H9 (cell line): ENCODE data around the gene ATP2A1. TPM values are rescaled to one million over a fixed set of nuclear protein-coding genes. Genes with fewer than 3 reads are reported as not detected.

Experiments used
- DNase-seq: peaks from one replicate; pipeline ENCODE4 v3.0.0-alpha.2; 2017
- H2AFZ ChIP-seq: one replicate; pipeline ENCODE4 v1.6.1; 2013; ENCODE audit warnings: mild to moderate bottlenecking, low read length, control low read depth, moderate library complexity
- H2AK5ac ChIP-seq: 2 replicates; pipeline ENCODE4 v1.6.1; 2013; ENCODE audit warnings: low read length, control low read depth, mixed read lengths; ENCODE audit not compliant: insufficient read length
- H2BK120ac ChIP-seq: one replicate; pipeline ENCODE4 v1.6.1; 2013; ENCODE audit warnings: low read depth, mild to moderate bottlenecking, low read length, control low read depth, inconsistent platforms; ENCODE audit not compliant: poor library complexity, severe bottlenecking
- H2BK12ac ChIP-seq: 2 replicates; pipeline ENCODE4 v1.6.1; 2013; ENCODE audit warnings: low read length, control low read depth, mixed read lengths, low read depth; ENCODE audit not compliant: insufficient read length
- H2BK15ac ChIP-seq: 2 replicates; pipeline ENCODE4 v1.6.1; 2013; ENCODE audit warnings: low read depth, low read length, control low read depth
- H2BK20ac ChIP-seq: one replicate; pipeline ENCODE4 v1.6.1; 2013; ENCODE audit warnings: low read depth, mild to moderate bottlenecking, low read length, control low read depth, inconsistent platforms; ENCODE audit not compliant: poor library complexity, severe bottlenecking
- H2BK5ac ChIP-seq: 2 replicates; pipeline ENCODE4 v1.6.1; 2013; ENCODE audit warnings: low read length, control low read depth, mixed read lengths; ENCODE audit not compliant: insufficient read length
- H3K14ac ChIP-seq: 2 replicates; pipeline ENCODE4 v1.6.1; 2013; ENCODE audit warnings: low read length, control low read depth; ENCODE audit not compliant: insufficient read depth
- H3K18ac ChIP-seq: 2 replicates; pipeline ENCODE4 v1.6.1; 2013; ENCODE audit warnings: low read depth, mild to moderate bottlenecking, mixed read lengths, low read length, control low read depth; ENCODE audit not compliant: insufficient read length
- H3K23ac ChIP-seq: 2 replicates; pipeline ENCODE4 v1.6.1; 2013; ENCODE audit warnings: low read length, control low read depth, mixed read lengths, low read depth; ENCODE audit not compliant: insufficient read length
- H3K23me2 ChIP-seq: 2 replicates; pipeline ENCODE4 v1.6.1; 2013; ENCODE audit warnings: low read depth, mild to moderate bottlenecking, mixed read lengths, low read length, control low read depth; ENCODE audit not compliant: insufficient read length, poor library complexity, severe bottlenecking
- H3K27ac ChIP-seq: 2 replicates; pipeline ENCODE4 v1.5.1; 2013; ENCODE audit warnings: low read length, control low read depth, mixed read lengths, low read depth; ENCODE audit not compliant: insufficient read length
- H3K27me3 ChIP-seq: 2 replicates; pipeline ENCODE4 v1.6.1; 2013; ENCODE audit warnings: low read length, control low read depth, inconsistent platforms; ENCODE audit not compliant: insufficient read depth
- H3K4ac ChIP-seq: 2 replicates; pipeline ENCODE4 v1.6.1; 2013; ENCODE audit warnings: low read depth, mild to moderate bottlenecking, control low read depth, inconsistent platforms, low read length, moderate library complexity
- H3K4me1 ChIP-seq: 2 replicates; pipeline ENCODE4 v1.6.1; 2013; ENCODE audit warnings: low read length, control low read depth, inconsistent platforms; ENCODE audit not compliant: insufficient read depth
- H3K4me2 ChIP-seq: 2 replicates; pipeline ENCODE4 v1.6.1; 2013; ENCODE audit warnings: low read length, control low read depth, mixed read lengths; ENCODE audit not compliant: insufficient read length, insufficient read depth
- H3K56ac ChIP-seq: 2 replicates; pipeline ENCODE4 v1.6.1; 2013; ENCODE audit warnings: low read depth, mild to moderate bottlenecking, mixed read lengths, low read length, control low read depth; ENCODE audit not compliant: insufficient read length
- H3K79me1 ChIP-seq: 2 replicates; pipeline ENCODE4 v1.6.1; 2013; ENCODE audit warnings: low read depth, mild to moderate bottlenecking, moderate library complexity, low read length, control low read depth, inconsistent platforms; ENCODE audit not compliant: insufficient read depth, poor library complexity, severe bottlenecking
- H3K79me2 ChIP-seq: 2 replicates; pipeline ENCODE4 v1.6.1; 2013; ENCODE audit warnings: low read length, control low read depth, inconsistent platforms; ENCODE audit not compliant: insufficient read depth
- H3K9ac ChIP-seq: 2 replicates; pipeline ENCODE4 v1.6.1; 2013; ENCODE audit warnings: low read length, control low read depth, mixed read lengths; ENCODE audit not compliant: insufficient read length; ENCODE audit errors: extremely low read depth
- H3K9me3 ChIP-seq: one replicate; pipeline ENCODE4 v1.6.1; 2013; ENCODE audit warnings: low read depth, low read length, inconsistent platforms; ENCODE audit not compliant: control insufficient read depth
- H3T11ph ChIP-seq: one replicate; pipeline ENCODE4 v1.6.1; 2013; ENCODE audit warnings: mild to moderate bottlenecking, low read length, control low read depth, inconsistent platforms
- H4K20me1 ChIP-seq: one replicate; pipeline ENCODE4 v1.6.1; 2013; ENCODE audit not compliant: control insufficient read depth, insufficient read length, insufficient read depth
- H4K5ac ChIP-seq: 2 replicates; pipeline ENCODE4 v1.6.1; 2013; ENCODE audit warnings: low read depth, mild to moderate bottlenecking, mixed read lengths, low read length, control low read depth; ENCODE audit not compliant: insufficient read length
- H4K8ac ChIP-seq: replicated peaks from 2 replicates; pipeline ENCODE4 v1.6.1; 2013; ENCODE audit warnings: low read length, control low read depth, mixed read lengths, low read depth; ENCODE audit not compliant: insufficient read length
- H4K91ac ChIP-seq: 2 replicates; pipeline ENCODE4 v1.6.1; 2013; ENCODE audit warnings: low read depth, mild to moderate bottlenecking, moderate library complexity, mixed read lengths, low read length, control low read depth; ENCODE audit not compliant: insufficient read length
- H3K27ac Mint-ChIP-seq, 3 experiments: 2 replicates in 2 of 3; 3 replicates in 1 of 3; pipeline ENCODE4 v1.8.0; 2020 to 2021; ENCODE audit warnings: mixed read lengths in 3 of 3, mild to moderate bottlenecking in 1 of 3, moderate library complexity in 1 of 3
- H3K27me3 Mint-ChIP-seq: 2 replicates; pipeline ENCODE4 v1.8.0; 2021; ENCODE audit warnings: low read depth, mild to moderate bottlenecking, moderate library complexity, mixed read lengths
- H3K36me3 Mint-ChIP-seq, 3 experiments: 2 replicates in 2 of 3; 3 replicates in 1 of 3; pipeline ENCODE4 v1.8.0; 2020 to 2021; ENCODE audit warnings: low read depth in 3 of 3, mixed read lengths in 3 of 3; ENCODE audit not compliant: insufficient read depth in 1 of 3
- H3K4me1 Mint-ChIP-seq, 2 experiments: 2 replicates each; pipeline ENCODE4 v1.8.0; 2020; ENCODE audit warnings: mixed read lengths in 2 of 2
- H3K4me3 Mint-ChIP-seq, 2 experiments: 2 replicates in 1 of 2; 3 replicates in 1 of 2; pipeline ENCODE4 v1.8.0; 2020 to 2021; ENCODE audit warnings: mild to moderate bottlenecking in 2 of 2, mixed read lengths in 2 of 2, moderate library complexity in 1 of 2
- H3K9me3 Mint-ChIP-seq, 2 experiments: 2 replicates in 1 of 2; 3 replicates in 1 of 2; pipeline ENCODE4 v1.8.0; 2020; ENCODE audit warnings: mild to moderate bottlenecking in 2 of 2, mixed read lengths in 2 of 2, moderate library complexity in 1 of 2
- WGBS: extraction: QIAGEN DNeasy Blood & Tissue Kit; methylation state at CpG from one replicate; pipeline ENCODE4 v1.1.7; 2013; ENCODE audit warnings: missing lambda C conversion rate, low lambda C conversion rate, mixed read lengths; ENCODE audit not compliant: insufficient read length; ENCODE audit errors: extremely low coverage; 5-methylcytosine and 5-hydroxymethylcytosine counted together
- total RNA-seq: library from RNA; stranded (reverse); gene quantifications from 2 replicates; pipeline ENCODE4 v1.2.1, GENCODE V29; 2021
- TF ChIP-seq, protein P1 (sequence below): fragments of 200-600 bp; sonication (generic); conservative IDR thresholded peaks from 3 replicates; pipeline ENCODE4 v1.8.0; 2021; ENCODE audit warnings: antibody characterized with exemption, mild to moderate bottlenecking

ATP2A1 gene
- total RNA-seq, 1 experiment from 2014 or later = 4.6 TPM

DNA sequence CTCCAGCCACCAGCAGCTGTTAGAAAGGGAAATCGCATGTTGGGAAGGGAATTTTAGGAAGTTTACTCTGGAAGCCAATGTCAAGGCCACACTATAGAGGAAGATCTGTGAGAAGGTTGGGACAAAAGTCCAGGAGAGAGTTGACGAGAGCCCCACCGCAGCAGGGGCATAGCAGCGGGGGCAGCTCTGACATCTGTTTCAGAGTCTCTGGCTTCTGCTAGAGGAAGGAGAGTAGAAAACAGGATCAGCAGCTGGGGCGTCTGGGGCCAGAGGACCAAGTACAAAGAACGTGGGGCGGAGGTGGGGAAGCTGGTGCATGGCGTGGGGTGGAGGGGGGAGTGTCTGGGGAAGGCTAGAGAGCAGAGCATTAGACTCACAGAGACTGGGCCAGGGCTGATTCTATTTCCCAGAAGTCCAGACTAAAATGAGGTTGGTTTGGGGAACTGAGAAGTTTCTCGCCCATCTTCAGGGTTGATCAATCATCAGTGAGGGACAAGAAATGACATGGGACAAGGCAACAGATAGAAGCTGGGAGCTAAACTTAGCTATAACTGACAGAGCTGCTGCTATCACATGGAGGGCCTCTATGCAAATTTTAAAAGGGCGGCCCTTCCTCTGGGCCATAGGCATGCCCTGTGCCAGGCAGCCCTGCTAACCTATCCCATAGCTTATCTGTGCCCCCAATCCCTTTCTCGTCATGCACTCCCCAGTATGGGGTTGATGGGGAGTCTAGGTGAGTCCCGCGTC is 45.5 kb downstream of the ATP2A1 start:
- Histone ChIP-seq H3K56ac (no peak overlapping the region), H3K14ac (0 out of 2 replicates have a peak overlapping the region, but pooled peaks have one; percentile 1), H2BK20ac (no peak overlapping the region), H3K9me3 (no peaks in the 10 kb centered on the region), H2BK120ac (no peak overlapping the region), H4K20me1 (no peaks in the 10 kb centered on the region), H3K4me2 (peak overlapping the region; percentile 90), H3K18ac (no peak overlapping the region), H3K23ac (no peak overlapping the region), H3K9ac (peak overlapping the region; percentile 61), H2BK15ac (no peak overlapping the region), H2BK12ac (no peak overlapping the region), H3K79me1 (no peaks in the 10 kb centered on the region), H2AFZ (no peak overlapping the region), H3K4ac (no peak overlapping the region), H4K91ac (no peak overlapping the region), H3K27me3 (no peaks in the 10 kb centered on the region), H3K79me2 (no peaks in the 10 kb centered on the region), H4K8ac (no peak overlapping the region), H2BK5ac (no peak overlapping the region), H3K23me2 (peaks cover 12% of the 10 kb centered on the region), H3K27ac (no peak overlapping the region), H3T11ph (no peak overlapping the region), H4K5ac (no peak overlapping the region), H3K4me1 (no peaks in the 10 kb centered on the region), H2AK5ac (no peak overlapping the region)
- Mint-ChIP-seq H3K9me3 (no peaks in the 10 kb centered on the region), H3K36me3 (peaks cover 0 to 16% (median 11%) of the 10 kb centered on the region in 3 experiments; a peak in 6 of 7 replicates), H3K27me3 (no peaks in the 10 kb centered on the region), H3K27ac (peak overlapping the region; percentile 97 to 98 (median 97); a peak in 6 of 7 replicates), H3K4me1 (peaks cover 11 to 15% of the 10 kb centered on the region in 2 experiments), H3K4me3 (peak overlapping the region; percentile 91 to 96)
- WGBS = no CpG with 5 or more reads among the region's 13 CpGs
- TF ChIP-seq, protein P1, sequence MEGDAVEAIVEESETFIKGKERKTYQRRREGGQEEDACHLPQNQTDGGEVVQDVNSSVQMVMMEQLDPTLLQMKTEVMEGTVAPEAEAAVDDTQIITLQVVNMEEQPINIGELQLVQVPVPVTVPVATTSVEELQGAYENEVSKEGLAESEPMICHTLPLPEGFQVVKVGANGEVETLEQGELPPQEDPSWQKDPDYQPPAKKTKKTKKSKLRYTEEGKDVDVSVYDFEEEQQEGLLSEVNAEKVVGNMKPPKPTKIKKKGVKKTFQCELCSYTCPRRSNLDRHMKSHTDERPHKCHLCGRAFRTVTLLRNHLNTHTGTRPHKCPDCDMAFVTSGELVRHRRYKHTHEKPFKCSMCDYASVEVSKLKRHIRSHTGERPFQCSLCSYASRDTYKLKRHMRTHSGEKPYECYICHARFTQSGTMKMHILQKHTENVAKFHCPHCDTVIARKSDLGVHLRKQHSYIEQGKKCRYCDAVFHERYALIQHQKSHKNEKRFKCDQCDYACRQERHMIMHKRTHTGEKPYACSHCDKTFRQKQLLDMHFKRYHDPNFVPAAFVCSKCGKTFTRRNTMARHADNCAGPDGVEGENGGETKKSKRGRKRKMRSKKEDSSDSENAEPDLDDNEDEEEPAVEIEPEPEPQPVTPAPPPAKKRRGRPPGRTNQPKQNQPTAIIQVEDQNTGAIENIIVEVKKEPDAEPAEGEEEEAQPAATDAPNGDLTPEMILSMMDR = no peak
- DNase-seq = no peak
